GM12878 (cell line): Measurements from ENCODE around the gene NPAS2. TPM values are rescaled to one million over a fixed set of nuclear protein-coding genes. Genes with fewer than 3 reads are reported as not detected.

Source experiments
- ATAC-seq: fragments of 200-7000 bp; cut with Tn5 transposase; 3 replicates; pipeline ENCODE4 v1.9.1; 2020; ENCODE audit warnings: mild to moderate bottlenecking, moderate library complexity
- BruUV-seq: library from RNA; stranded (reverse); fragments of 400-500 nt; replicated peaks from 2 replicates; lab custom pipeline; 2021; lab: Mats Ljungman, UMichigan
- CTCF ChIA-PET: fragments of 300-600 bp; sonication (Branson Sonifier 250); formaldehyde crosslinking; extraction: SDS; loops from one replicate; lab custom pipeline; 2021; ENCODE audit warnings: inconsistent platforms; lab: Yijun Ruan, JAX
- POLR2A ChIA-PET: fragments of 350-600 bp; formaldehyde crosslinking; extraction: SDS; loops from one replicate; lab custom pipeline; 2021; ENCODE audit warnings: inconsistent platforms; lab: Charles Lee
- RAD21 ChIA-PET: fragments of 300-600 bp; sonication (Branson Sonifier 250); formaldehyde crosslinking; loops from one replicate; lab custom pipeline; 2023; ENCODE audit warnings: antibody characterized with exemption; ENCODE audit not compliant: unreplicated experiment; lab: Charles Lee
- SMC1A ChIA-PET: fragments of 300-600 bp; sonication (Branson Sonifier 250); formaldehyde crosslinking; loops from one replicate; lab custom pipeline; 2023; ENCODE audit not compliant: unreplicated experiment, uncharacterized antibody; lab: Charles Lee
- DNase-seq: peaks from one replicate; pipeline ENCODE4 v3.0.0-alpha.2; 2011; ENCODE audit warnings: low read depth, low spot score
- FAIRE-seq: peaks from 3 replicates; lab custom pipeline; 2011; peaks lifted over from hg19 to GRCh38; lab: Jason Lieb, UNC
- H2AFZ ChIP-seq: 2 replicates; pipeline ENCODE4 v1.6.0; 2011; ENCODE audit warnings: low read depth, low read length, control low read depth; ENCODE audit not compliant: control insufficient read depth
- H3K27ac ChIP-seq: 2 replicates; pipeline ENCODE4 v1.5.1; 2011; ENCODE audit warnings: control low read depth; ENCODE audit not compliant: control insufficient read depth, insufficient read depth
- H3K27me3 ChIP-seq, 2 experiments: replicated peaks in 1 of 2; 2 replicates each; pipeline versions ENCODE4 v1.6.0 to v1.6.1; 2011; ENCODE audit warnings: low read length in 1 of 2; ENCODE audit not compliant: control insufficient read depth in 2 of 2, insufficient read depth in 2 of 2
- H3K36me3 ChIP-seq, 2 experiments: 2 replicates each; pipeline ENCODE4 v1.5.1; 2011; ENCODE audit warnings: low read length in 1 of 2; ENCODE audit not compliant: control insufficient read depth in 2 of 2, insufficient read depth in 2 of 2
- H3K4me1 ChIP-seq: 2 replicates; pipeline ENCODE4 v1.6.1; 2011; ENCODE audit warnings: mild to moderate bottlenecking, low read length, moderate library complexity, mixed read lengths; ENCODE audit not compliant: control insufficient read depth, insufficient read depth
- H3K4me2 ChIP-seq: 2 replicates; pipeline ENCODE4 v1.6.0; 2011; ENCODE audit warnings: control low read depth; ENCODE audit not compliant: control insufficient read depth, insufficient read depth
- H3K4me3 ChIP-seq: fragments of 200-600 bp; sonication (generic); 2 replicates; pipeline ENCODE4 v1.5.1; 2016
- H3K79me2 ChIP-seq: 2 replicates; pipeline ENCODE4 v1.6.0; 2011; ENCODE audit warnings: low read length; ENCODE audit not compliant: control insufficient read depth, insufficient read depth
- H3K9ac ChIP-seq: 2 replicates; pipeline ENCODE4 v1.8.0; 2011; ENCODE audit warnings: low read length, control low read depth, mixed read lengths; ENCODE audit not compliant: control insufficient read depth, insufficient read depth
- H3K9me3 ChIP-seq: replicated peaks from 3 replicates; pipeline ENCODE4 v1.5.1; 2011; ENCODE audit warnings: mild to moderate bottlenecking, low read length; ENCODE audit not compliant: control insufficient read depth, insufficient read depth
- H4K20me1 ChIP-seq: 2 replicates; pipeline ENCODE4 v1.6.0; 2011; ENCODE audit not compliant: control insufficient read depth, insufficient read depth
- ASH2L ChIP-seq: fragments of 300-600, 200-600 bp; sonication (generic); IDR thresholded peaks from 2 replicates; pipeline ENCODE4 v1.6.1; 2017; ENCODE audit warnings: low read depth, mild to moderate bottlenecking, borderline replicate concordance
- ATF7 ChIP-seq: fragments of 450-650 bp; IDR thresholded peaks from 2 replicates; pipeline ENCODE4 v1.6.1; 2016; ENCODE audit warnings: low read depth, mild to moderate bottlenecking
- ETV6 ChIP-seq, 2 experiments: fragments of 450-650 bp in 1 of 2; IDR thresholded peaks in 1 of 2; conservative IDR thresholded peaks in 1 of 2; 2 replicates each; pipeline ENCODE4 v1.6.1; 2014; ENCODE audit warnings: antibody characterized with exemption in 1 of 2, borderline replicate concordance in 1 of 2, low read depth in 1 of 2, mild to moderate bottlenecking in 1 of 2, moderate library complexity in 1 of 2
- FOXK2 ChIP-seq: fragments of 450-650 bp; IDR thresholded peaks from 2 replicates; pipeline ENCODE4 v1.6.1; 2017; ENCODE audit warnings: mild to moderate bottlenecking, moderate library complexity
- GATAD2B ChIP-seq: fragments of 450-650 bp; conservative IDR thresholded peaks from 2 replicates; pipeline ENCODE4 v1.6.1; 2017; ENCODE audit warnings: low read depth, mild to moderate bottlenecking, moderate library complexity
- KDM1A ChIP-seq: fragments of 200-600 bp; sonication (generic); IDR thresholded peaks from 2 replicates; pipeline ENCODE4 v1.6.1; 2016; ENCODE audit warnings: borderline replicate concordance
- MEF2B ChIP-seq: fragments of 450-650 bp; IDR thresholded peaks from 2 replicates; pipeline ENCODE4 v1.6.1; 2018; ENCODE audit warnings: mild to moderate bottlenecking, moderate library complexity; ENCODE audit not compliant: partially characterized antibody, poor library complexity, severe bottlenecking
- MTA3 ChIP-seq: IDR thresholded peaks from 2 replicates; pipeline ENCODE4 v1.6.1; 2012; ENCODE audit warnings: low read length, inconsistent platforms, borderline replicate concordance
- PRDM15 ChIP-seq: fragments of 450-650 bp; formaldehyde crosslinking; IDR thresholded peaks from 2 replicates; pipeline ENCODE4 v1.4.0; 2020; ENCODE audit warnings: mild to moderate bottlenecking, moderate library complexity
- SREBF1 ChIP-seq: IDR thresholded peaks from 2 replicates; pipeline ENCODE4 v1.6.1; 2012; ENCODE audit warnings: mild to moderate bottlenecking, low read length
- TCF3 ChIP-seq: IDR thresholded peaks from 2 replicates; pipeline ENCODE4 v1.6.1; 2012; ENCODE audit warnings: low read depth, mild to moderate bottlenecking, low read length, borderline replicate concordance; ENCODE audit not compliant: insufficient read depth
- YBX1 ChIP-seq: fragments of 450-650 bp; IDR thresholded peaks from 2 replicates; pipeline ENCODE4 v1.6.1; 2016; ENCODE audit warnings: antibody characterized with exemption
- WGBS: methylation state at CpG from one replicate; pipeline ENCODE4 v1.1.6; 2016; ENCODE audit warnings: low lambda C conversion rate; ENCODE audit not compliant: insufficient replicate concordance, insufficient coverage; ENCODE audit errors: missing lambda C conversion rate; 5-methylcytosine and 5-hydroxymethylcytosine counted together
- in situ Hi-C: fragments of 300-500 bp; cut with MboI; formaldehyde crosslinking; loops from 9 replicates; pipeline ENCODE4 v1.14.3; 2018; ENCODE audit warnings: mixed read lengths
- intact Hi-C: fragments of 100-400 bp; cut with micrococcal nuclease; formaldehyde crosslinking; loops from one replicate; pipeline ENCODE4 v1.14.2; 2022; ENCODE audit not compliant: unreplicated experiment
- polyA plus RNA-seq, 11 experiments: library from polyadenylated mRNA; depleted of rRNA in 4 of 11; unstranded in 6 of 11; stranded (reverse) in 5 of 11; fragments of >200 nt; fragmentation: Nextera tagmentation in 4 of 11; fragmentation: Illumina TruSeq in 1 of 11; extraction: Ambion mirVana in 4 of 11; extraction: Trizol in 1 of 11; gene quantifications; 1 replicate in 1 of 11; 2 replicates in 10 of 11; pipeline versions ENCODE4 v1.2.1 to v1.2.3, GENCODE V29; 2011 to 2016; ENCODE audit warnings: inconsistent platforms in 2 of 11, missing spikeins in 2 of 11, low read depth in 1 of 11
- total RNA-seq, 4 experiments: library from RNA; depleted of rRNA in 3 of 4; stranded (reverse); fragments of >200 nt in 3 of 4; fragmentation: Illumina TruSeq in 1 of 4; extraction: Trizol in 1 of 4; gene quantifications; 2 replicates each; pipeline versions ENCODE4 v1.2.1 to v1.2.3, GENCODE V29; 2013 to 2021

Gene NPAS2
- total and polyA plus RNA-seq, 10 of the 15 experiments (the other 5 are each of a cell fraction or from before 2014, with no cell fraction given) = 0.08 TPM; not detected in 9

GRCh38 chr2:100928235-100928634 lies 108.3 kb downstream of the NPAS2 start:
- no peak for DNase-seq
- in situ Hi-C loops = no loop called here
- H2AFZ ChIP-seq = no peak overlapping the region
- no peaks in the 10 kb centered on the region for H3K27me3 ChIP-seq
- no peak for TF ChIP-seq MEF2B
- TF ChIP-seq TCF3 = no peak
- TF ChIP-seq KDM1A = no peak
- no peak for TF ChIP-seq MTA3
- TF ChIP-seq, all 136 proteins: peak for 0
- ChIA-PET RAD21 (no interaction called here), POLR2A (no interaction called here), CTCF (no interaction called here), SMC1A (no interaction called here)
- no peak for FAIRE-seq
- Histone ChIP-seq H3K9me3 (no peaks in the 10 kb centered on the region), H3K36me3 (no peaks in the 10 kb centered on the region), H3K4me1 (no peaks in the 10 kb centered on the region), H3K4me3 (no peak overlapping the region), H3K79me2 (no peaks in the 10 kb centered on the region), H3K9ac (no peak overlapping the region), H4K20me1 (no peaks in the 10 kb centered on the region), H3K4me2 (no peak overlapping the region), H3K27ac (no peak overlapping the region)
- WGBS = 24% methylated on average over 6 of the region's 6 CpGs
- BruUV-seq = no TSS peak
- intact Hi-C loops = no loop called here
- no peak for ATAC-seq

- BruUV-seq = no TSS peak
- no peak overlapping the region for H3K9ac ChIP-seq
- in situ Hi-C loops (no loop called here), intact Hi-C loops (no loop called here)
- ChIA-PET RAD21 (no interaction called here), SMC1A (no interaction called here), POLR2A (no interaction called here), CTCF (no interaction called here)
- no peaks in the 10 kb centered on the region for H4K20me1 ChIP-seq
- ATAC-seq (no peak), FAIRE-seq (no peak), DNase-seq (no peak)
- no peak overlapping the region for H3K4me2 ChIP-seq
- no peaks in the 10 kb centered on the region for H3K79me2 ChIP-seq
- H2AFZ ChIP-seq = no peak overlapping the region
- 74% methylated on average over 2 of the region's 2 CpGs for WGBS
- TF ChIP-seq PRDM15 = no peak
- no peak for TF ChIP-seq ATF7
- no peak for TF ChIP-seq ASH2L
- TF ChIP-seq FOXK2 = no peak
- TF ChIP-seq MEF2B = no peak
- no peak for TF ChIP-seq GATAD2B
- TF ChIP-seq SREBF1 = no peak
- TF ChIP-seq YBX1 = no peak
- no peak for TF ChIP-seq ETV6 (conservative IDR thresholded peaks at IDR 0.05 in 1 of 2, IDR thresholded peaks at IDR 0.05 in 1 of 2; ENCODE audit: borderline replicate concordance in 1 of 2, low read depth in 1 of 2)
- H3K4me3 ChIP-seq = no peak overlapping the region
- H3K9me3 ChIP-seq = no peaks in the 10 kb centered on the region
- no peaks in the 10 kb centered on the region for H3K27me3 ChIP-seq
- no peaks in the 10 kb centered on the region for H3K4me1 ChIP-seq
- H3K27ac ChIP-seq = no peak overlapping the region
- H3K36me3 ChIP-seq = no peaks in the 10 kb centered on the region
Observed at GRCh38 chr2:100929147-100929546, 109.2 kb downstream of the NPAS2 start.
